KMS-11 (cell line): Measurements from ENCODE around the gene LKAAEAR1.

Experiments used
- H2AFZ ChIP-seq: fragments of 200-600 bp; sonication (generic); 2 replicates; pipeline ENCODE4 v1.6.1; 2016; ENCODE audit warnings: antibody characterized with exemption, mixed run types, low read depth
- H3K27ac ChIP-seq: fragments of 200-600 bp; sonication (generic); 2 replicates; pipeline ENCODE4 v1.6.1; 2016; ENCODE audit warnings: mild to moderate bottlenecking, mixed run types
- H3K27me3 ChIP-seq: fragments of 200-600 bp; sonication (generic); 2 replicates; pipeline ENCODE4 v1.6.1; 2017; ENCODE audit warnings: mild to moderate bottlenecking, low read depth, mixed run types, moderate library complexity; ENCODE audit not compliant: insufficient read depth
- H3K36me3 ChIP-seq: fragments of 200-600 bp; sonication (generic); 2 replicates; pipeline ENCODE4 v1.6.1; 2017; ENCODE audit warnings: mild to moderate bottlenecking, mixed run types; ENCODE audit not compliant: insufficient read depth
- H3K4me1 ChIP-seq: fragments of 200-600 bp; sonication (generic); 2 replicates; pipeline ENCODE4 v1.6.1; 2016; ENCODE audit warnings: mild to moderate bottlenecking, low read depth, mixed run types; ENCODE audit not compliant: poor library complexity, severe bottlenecking
- H3K4me2 ChIP-seq: fragments of 200-600 bp; sonication (generic); 2 replicates; pipeline ENCODE4 v1.7.0; 2016; ENCODE audit warnings: mild to moderate bottlenecking, mixed run types
- H3K4me3 ChIP-seq: fragments of 200-600 bp; sonication (generic); IDR thresholded peaks from 2 replicates; pipeline ENCODE4 v1.6.1; 2017; ENCODE audit warnings: low read depth, low read length, mixed read lengths; ENCODE audit not compliant: insufficient read depth
- H3K79me2 ChIP-seq: fragments of 200-600 bp; sonication (generic); 2 replicates; pipeline ENCODE4 v1.6.1; 2016; ENCODE audit warnings: low read depth, mixed run types; ENCODE audit not compliant: insufficient read depth
- H3K9ac ChIP-seq: fragments of 200-600 bp; sonication (generic); 2 replicates; pipeline ENCODE4 v1.6.1; 2016; ENCODE audit warnings: mild to moderate bottlenecking, mixed run types
- H4K20me1 ChIP-seq: fragments of 200-600 bp; sonication (generic); 2 replicates; pipeline ENCODE4 v1.6.1; 2016; ENCODE audit warnings: mild to moderate bottlenecking, mixed run types; ENCODE audit not compliant: insufficient read depth
- CTCF ChIP-seq: fragments of 200-600 bp; sonication (generic); conservative IDR thresholded peaks from 2 replicates; pipeline ENCODE4 v1.6.1; 2017; ENCODE audit warnings: low read depth, mild to moderate bottlenecking, antibody characterized with exemption, low read length, moderate library complexity, mixed read lengths

Gene LKAAEAR1

GRCh38 chr20:64079273-64080012 lies 4.8 kb downstream of the LKAAEAR1 start, which contains the start of gene RGS19:
RGS19 (minus strand) TSS chr20:64079518; CDS start chr20:64076886, 2,632 bp downstream.
- Histone ChIP-seq H2AFZ (peak within 1 kb of the TSS; percentile 87), H3K36me3 (no peaks in the 10 kb centered on the region), H3K27ac (no peak within 1 kb of the TSS), H3K27me3 (peaks cover 48% of the 10 kb centered on the region), H3K4me2 (peak within 1 kb of the TSS; percentile 98), H3K4me3 (no peak within 1 kb of the TSS), H3K9ac (peak within 1 kb of the TSS; percentile 74), H3K79me2 (no peaks in the 10 kb centered on the region), H3K4me1 (peaks cover 20% of the 10 kb centered on the region), H4K20me1 (no peaks in the 10 kb centered on the region)
- no peak for TF ChIP-seq CTCF

GRCh38 chr20:64078934-64079272 lies 5.3 kb downstream of the LKAAEAR1 start:
- Histone ChIP-seq H3K27ac (no peak overlapping the region), H3K79me2 (no peaks in the 10 kb centered on the region), H3K9ac (peak overlapping the region; percentile 74; the same call in 1 of the 2 replicates), H3K4me1 (peaks cover 20% of the 10 kb centered on the region), H4K20me1 (no peaks in the 10 kb centered on the region), H3K27me3 (peaks cover 44% of the 10 kb centered on the region), H3K4me3 (no peak overlapping the region), H3K36me3 (no peaks in the 10 kb centered on the region), H2AFZ (peak overlapping the region; percentile 87), H3K4me2 (peak overlapping the region; percentile 98)
- TF ChIP-seq CTCF, result no peak

GRCh38 chr20:64077876-64078551 lies 6.2 kb downstream of the LKAAEAR1 start:
- no peaks in the 10 kb centered on the region for H3K36me3 ChIP-seq
- H3K4me2 ChIP-seq, result peak overlapping the region; percentile 98
- no peak overlapping the region for H3K27ac ChIP-seq
- no peak overlapping the region for H2AFZ ChIP-seq
- peak overlapping the region; percentile 74; the same call in 1 of the 2 replicates for H3K9ac ChIP-seq
- no peaks in the 10 kb centered on the region for H3K79me2 ChIP-seq
- peaks cover 36% of the 10 kb centered on the region for H3K27me3 ChIP-seq
- H3K4me3 ChIP-seq, result no peak overlapping the region
- H3K4me1 ChIP-seq, result peaks cover 20% of the 10 kb centered on the region
- H4K20me1 ChIP-seq, result no peaks in the 10 kb centered on the region
- no peak for TF ChIP-seq CTCF

GRCh38 chr20:64077541-64077875 lies 6.7 kb downstream of the LKAAEAR1 start:
- Histone ChIP-seq H4K20me1 (no peaks in the 10 kb centered on the region), H3K36me3 (no peaks in the 10 kb centered on the region), H3K9ac (no peak overlapping the region), H2AFZ (no peak overlapping the region), H3K79me2 (no peaks in the 10 kb centered on the region), H3K27ac (no peak overlapping the region), H3K27me3 (peaks cover 31% of the 10 kb centered on the region), H3K4me1 (peaks cover 20% of the 10 kb centered on the region), H3K4me2 (no peak overlapping the region), H3K4me3 (no peak overlapping the region)
- no peak for TF ChIP-seq CTCF
